ENCODE measurements around the gene GFRA1. TPM values are rescaled to one million over a fixed set of nuclear protein-coding genes. Genes with fewer than 3 reads are reported as not detected.

The GFRA1 gene
- total and polyA plus RNA-seq, 5 experiments from 2014 or later, result not detected

- peaks cover 0 to 1% (median 0%) of the 10 kb centered on the region in 9 donors for H3K9me3 Mint-ChIP-seq
- ATAC-seq (no peak), DNase-seq (no peak)
- POLR2A ChIA-PET, result no interaction called here
- no peak overlapping the region for H3K27ac Mint-ChIP-seq
- H3K4me3 Mint-ChIP-seq, result no peak overlapping the region
- H3K27me3 Mint-ChIP-seq, result peaks cover 0 to 2% (median 1%) of the 10 kb centered on the region in 5 donors
- no peaks in the 10 kb centered on the region for H3K4me1 Mint-ChIP-seq
- H3K36me3 Mint-ChIP-seq, result no peaks in the 10 kb centered on the region
Observed at GRCh38 chr10:116226766-116227165, 46.2 kb downstream of the GFRA1 start.

- no peak for DNase-seq
- POLR2A ChIA-PET, result no interaction called here
- H3K4me1 Mint-ChIP-seq, result no peaks in the 10 kb centered on the region
- H3K4me3 Mint-ChIP-seq, result no peak overlapping the region
- peaks cover 0 to 1% (median 0%) of the 10 kb centered on the region in 9 donors for H3K9me3 Mint-ChIP-seq
- no peak for ATAC-seq
- H3K27ac Mint-ChIP-seq, result no peak overlapping the region
- H3K27me3 Mint-ChIP-seq, result peaks cover 0 to 4% (median 1%) of the 10 kb centered on the region in 5 donors
- no peaks in the 10 kb centered on the region for H3K36me3 Mint-ChIP-seq
Observed at GRCh38 chr10:116226053-116226452, 47.0 kb downstream of the GFRA1 start.

GRCh38 chr10:116223289-116223688 is 49.7 kb downstream of the GFRA1 start:
- POLR2A ChIA-PET, result no interaction called here
- peaks cover 0 to 4% (median 0%) of the 10 kb centered on the region in 5 donors for H3K27me3 Mint-ChIP-seq
- H3K36me3 Mint-ChIP-seq, result no peaks in the 10 kb centered on the region
- H3K4me3 Mint-ChIP-seq, result no peak overlapping the region
- H3K27ac Mint-ChIP-seq, result no peak overlapping the region
- H3K9me3 Mint-ChIP-seq, result peaks cover 0 to 1% (median 0%) of the 10 kb centered on the region in 9 donors
- DNase-seq, result no peak
- ATAC-seq, result no peak
- H3K4me1 Mint-ChIP-seq, result no peaks in the 10 kb centered on the region

- no peak for DNase-seq
- peaks cover 0 to 4% (median 0%) of the 10 kb centered on the region in 5 donors for H3K27me3 Mint-ChIP-seq
- POLR2A ChIA-PET, result no interaction called here
Observed at GRCh38 chr10:116221053-116221452, 52.0 kb downstream of the GFRA1 start.

GRCh38 chr10:116216676-116217075 is 56.3 kb downstream of the GFRA1 start:
- H3K36me3 Mint-ChIP-seq, result no peaks in the 10 kb centered on the region
- ATAC-seq (no peak), DNase-seq (no peak)
- POLR2A ChIA-PET, result no interaction called here
- H3K4me1 Mint-ChIP-seq, result no peaks in the 10 kb centered on the region
- H3K4me3 Mint-ChIP-seq, result no peak overlapping the region
- H3K27me3 Mint-ChIP-seq, result peaks cover 0 to under 1% (median 0%) of the 10 kb centered on the region in 5 donors
- no peak overlapping the region for H3K27ac Mint-ChIP-seq
- H3K9me3 Mint-ChIP-seq, result peaks cover 0 to 2% (median 0%) of the 10 kb centered on the region in 9 donors

More at GRCh38 chr10:116221053-116221452, 52.0 kb downstream of the GFRA1 start:
- no peaks in the 10 kb centered on the region for H3K36me3 Mint-ChIP-seq
- ATAC-seq, result no peak
- H3K27ac Mint-ChIP-seq, result no peak overlapping the region
- no peaks in the 10 kb centered on the region for H3K4me1 Mint-ChIP-seq
- no peak overlapping the region for H3K4me3 Mint-ChIP-seq
- H3K9me3 Mint-ChIP-seq, result peaks cover 0 to 1% (median 0%) of the 10 kb centered on the region in 9 donors

GRCh38 chr10:116215651-116216050 is 57.4 kb downstream of the GFRA1 start:
- peaks cover 0 to 2% (median 0%) of the 10 kb centered on the region in 9 donors for H3K9me3 Mint-ChIP-seq
- H3K27ac Mint-ChIP-seq, result no peak overlapping the region
- H3K36me3 Mint-ChIP-seq, result no peaks in the 10 kb centered on the region
- DNase-seq, result no peak
- ATAC-seq, result no peak
- POLR2A ChIA-PET, result no interaction called here
- no peaks in the 10 kb centered on the region for H3K27me3 Mint-ChIP-seq
- no peaks in the 10 kb centered on the region for H3K4me1 Mint-ChIP-seq
- H3K4me3 Mint-ChIP-seq, result no peak overlapping the region

- Mint-ChIP-seq H3K27ac (no peak overlapping the region), H3K4me3 (no peak overlapping the region), H3K9me3 (peaks cover 0 to 2% (median 0%) of the 10 kb centered on the region in 9 donors), H3K27me3 (no peaks in the 10 kb centered on the region), H3K4me1 (no peaks in the 10 kb centered on the region), H3K36me3 (no peaks in the 10 kb centered on the region)
- DNase-seq (no peak), ATAC-seq (no peak)
- POLR2A ChIA-PET, result no interaction called here
Observed at GRCh38 chr10:116211682-116212081, 61.3 kb downstream of the GFRA1 start.

- Mint-ChIP-seq H3K4me3 (no peak overlapping the region), H3K27me3 (no peaks in the 10 kb centered on the region), H3K36me3 (no peaks in the 10 kb centered on the region), H3K27ac (no peak overlapping the region), H3K9me3 (peaks cover 0 to 2% (median 0%) of the 10 kb centered on the region in 9 donors), H3K4me1 (no peaks in the 10 kb centered on the region)
- POLR2A ChIA-PET, result no interaction called here
- DNase-seq, result no peak
- ATAC-seq, result no peak
Observed at GRCh38 chr10:116210588-116211346, 62.2 kb downstream of the GFRA1 start.

- H3K27me3 Mint-ChIP-seq, result no peaks in the 10 kb centered on the region
- POLR2A ChIA-PET, result no interaction called here
- no peaks in the 10 kb centered on the region for H3K36me3 Mint-ChIP-seq
- DNase-seq, result no peak
- H3K9me3 Mint-ChIP-seq, result no peaks in the 10 kb centered on the region
- no peaks in the 10 kb centered on the region for H3K4me1 Mint-ChIP-seq
- no peak for ATAC-seq
- H3K4me3 Mint-ChIP-seq, result no peak overlapping the region
- no peak overlapping the region for H3K27ac Mint-ChIP-seq
Observed at GRCh38 chr10:116209781-116210180, 63.2 kb downstream of the GFRA1 start.

- DNase-seq, result no peak
- ATAC-seq, result no peak
- Mint-ChIP-seq H3K36me3 (no peaks in the 10 kb centered on the region), H3K4me1 (no peaks in the 10 kb centered on the region), H3K9me3 (no peaks in the 10 kb centered on the region), H3K27ac (no peak overlapping the region), H3K27me3 (no peaks in the 10 kb centered on the region), H3K4me3 (no peak overlapping the region)
- POLR2A ChIA-PET, result no interaction called here
Observed at GRCh38 chr10:116208956-116209567, 63.9 kb downstream of the GFRA1 start.

GRCh38 chr10:116207690-116208089 is 65.3 kb downstream of the GFRA1 start:
- H3K36me3 Mint-ChIP-seq, result no peaks in the 10 kb centered on the region

GRCh38 chr10:116203661-116204060 is 69.3 kb downstream of the GFRA1 start:
- H3K4me1 Mint-ChIP-seq, result no peaks in the 10 kb centered on the region

More at GRCh38 chr10:116207690-116208089, 65.3 kb downstream of the GFRA1 start:
- ATAC-seq, result no peak
- POLR2A ChIA-PET, result no interaction called here
- Mint-ChIP-seq H3K27ac (no peak overlapping the region), H3K9me3 (peaks cover 0 to under 1% (median 0%) of the 10 kb centered on the region in 9 donors), H3K4me3 (no peak overlapping the region), H3K27me3 (peaks cover 0 to 5% (median 0%) of the 10 kb centered on the region in 5 donors), H3K4me1 (no peaks in the 10 kb centered on the region)
- DNase-seq, result no peak

GRCh38 chr10:116201670-116202430 is 71.2 kb downstream of the GFRA1 start:
- ATAC-seq (no peak), DNase-seq (no peak)
- H3K4me1 Mint-ChIP-seq, result no peaks in the 10 kb centered on the region
- POLR2A ChIA-PET, result no interaction called here
- no peak overlapping the region for H3K27ac Mint-ChIP-seq
- peaks cover 0 to 8% (median 0%) of the 10 kb centered on the region in 9 donors for H3K9me3 Mint-ChIP-seq
- peaks cover 0 to 25% (median 3%) of the 10 kb centered on the region in 5 donors for H3K27me3 Mint-ChIP-seq
- no peaks in the 10 kb centered on the region for H3K36me3 Mint-ChIP-seq
- H3K4me3 Mint-ChIP-seq, result no peak overlapping the region

More at GRCh38 chr10:116203661-116204060, 69.3 kb downstream of the GFRA1 start:
- POLR2A ChIA-PET, result no interaction called here
- no peak overlapping the region for H3K4me3 Mint-ChIP-seq
- H3K27ac Mint-ChIP-seq, result no peak overlapping the region
- H3K36me3 Mint-ChIP-seq, result no peaks in the 10 kb centered on the region
- H3K27me3 Mint-ChIP-seq, result peaks cover 0 to 19% (median 3%) of the 10 kb centered on the region in 5 donors
- peaks cover 0 to 8% (median 0%) of the 10 kb centered on the region in 9 donors for H3K9me3 Mint-ChIP-seq
- DNase-seq (no peak), ATAC-seq (no peak)
